ENCODE results near the gene NUAK1.

DNA sequence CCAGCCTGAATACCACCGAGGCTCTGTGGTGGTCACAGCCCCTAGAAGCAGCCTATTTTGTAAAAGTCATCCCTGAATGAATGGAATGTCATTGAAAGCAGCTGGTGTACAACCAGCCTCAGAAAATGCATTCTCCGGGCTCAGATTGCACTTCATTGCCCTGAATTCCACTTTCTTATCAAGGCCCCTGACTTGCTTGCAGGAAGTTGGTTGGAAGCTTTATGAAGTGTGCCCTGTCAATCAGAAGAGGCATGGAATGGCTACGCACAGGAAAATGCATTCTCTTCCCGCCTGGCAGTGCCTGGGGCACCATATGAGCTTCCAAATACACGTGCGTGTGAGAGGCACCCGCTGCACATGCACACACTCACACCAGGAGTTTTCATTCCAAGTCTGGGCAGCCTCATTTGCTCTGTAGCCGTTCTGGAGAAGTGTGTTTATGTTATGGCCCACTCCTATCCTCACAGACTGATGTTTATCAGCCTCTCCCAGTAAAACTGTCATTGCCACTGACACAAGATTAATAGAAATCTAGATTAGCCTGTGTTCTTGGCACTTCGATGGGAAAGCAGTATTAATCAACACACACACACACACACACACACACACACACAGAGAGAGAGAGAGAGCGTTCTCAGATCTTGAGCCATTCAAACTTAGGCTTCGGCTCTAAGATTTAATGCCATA lies 63.9 kb downstream of the NUAK1 start:
- TF ChIP-seq, protein P1, sequence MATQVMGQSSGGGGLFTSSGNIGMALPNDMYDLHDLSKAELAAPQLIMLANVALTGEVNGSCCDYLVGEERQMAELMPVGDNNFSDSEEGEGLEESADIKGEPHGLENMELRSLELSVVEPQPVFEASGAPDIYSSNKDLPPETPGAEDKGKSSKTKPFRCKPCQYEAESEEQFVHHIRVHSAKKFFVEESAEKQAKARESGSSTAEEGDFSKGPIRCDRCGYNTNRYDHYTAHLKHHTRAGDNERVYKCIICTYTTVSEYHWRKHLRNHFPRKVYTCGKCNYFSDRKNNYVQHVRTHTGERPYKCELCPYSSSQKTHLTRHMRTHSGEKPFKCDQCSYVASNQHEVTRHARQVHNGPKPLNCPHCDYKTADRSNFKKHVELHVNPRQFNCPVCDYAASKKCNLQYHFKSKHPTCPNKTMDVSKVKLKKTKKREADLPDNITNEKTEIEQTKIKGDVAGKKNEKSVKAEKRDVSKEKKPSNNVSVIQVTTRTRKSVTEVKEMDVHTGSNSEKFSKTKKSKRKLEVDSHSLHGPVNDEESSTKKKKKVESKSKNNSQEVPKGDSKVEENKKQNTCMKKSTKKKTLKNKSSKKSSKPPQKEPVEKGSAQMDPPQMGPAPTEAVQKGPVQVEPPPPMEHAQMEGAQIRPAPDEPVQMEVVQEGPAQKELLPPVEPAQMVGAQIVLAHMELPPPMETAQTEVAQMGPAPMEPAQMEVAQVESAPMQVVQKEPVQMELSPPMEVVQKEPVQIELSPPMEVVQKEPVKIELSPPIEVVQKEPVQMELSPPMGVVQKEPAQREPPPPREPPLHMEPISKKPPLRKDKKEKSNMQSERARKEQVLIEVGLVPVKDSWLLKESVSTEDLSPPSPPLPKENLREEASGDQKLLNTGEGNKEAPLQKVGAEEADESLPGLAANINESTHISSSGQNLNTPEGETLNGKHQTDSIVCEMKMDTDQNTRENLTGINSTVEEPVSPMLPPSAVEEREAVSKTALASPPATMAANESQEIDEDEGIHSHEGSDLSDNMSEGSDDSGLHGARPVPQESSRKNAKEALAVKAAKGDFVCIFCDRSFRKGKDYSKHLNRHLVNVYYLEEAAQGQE (IDR thresholded peaks at IDR 0.05; ENCODE audit: insufficient read depth in 1 of 2, low read depth in 2 of 2, low read length in 1 of 2): no peak
- TF ChIP-seq, protein P2, sequence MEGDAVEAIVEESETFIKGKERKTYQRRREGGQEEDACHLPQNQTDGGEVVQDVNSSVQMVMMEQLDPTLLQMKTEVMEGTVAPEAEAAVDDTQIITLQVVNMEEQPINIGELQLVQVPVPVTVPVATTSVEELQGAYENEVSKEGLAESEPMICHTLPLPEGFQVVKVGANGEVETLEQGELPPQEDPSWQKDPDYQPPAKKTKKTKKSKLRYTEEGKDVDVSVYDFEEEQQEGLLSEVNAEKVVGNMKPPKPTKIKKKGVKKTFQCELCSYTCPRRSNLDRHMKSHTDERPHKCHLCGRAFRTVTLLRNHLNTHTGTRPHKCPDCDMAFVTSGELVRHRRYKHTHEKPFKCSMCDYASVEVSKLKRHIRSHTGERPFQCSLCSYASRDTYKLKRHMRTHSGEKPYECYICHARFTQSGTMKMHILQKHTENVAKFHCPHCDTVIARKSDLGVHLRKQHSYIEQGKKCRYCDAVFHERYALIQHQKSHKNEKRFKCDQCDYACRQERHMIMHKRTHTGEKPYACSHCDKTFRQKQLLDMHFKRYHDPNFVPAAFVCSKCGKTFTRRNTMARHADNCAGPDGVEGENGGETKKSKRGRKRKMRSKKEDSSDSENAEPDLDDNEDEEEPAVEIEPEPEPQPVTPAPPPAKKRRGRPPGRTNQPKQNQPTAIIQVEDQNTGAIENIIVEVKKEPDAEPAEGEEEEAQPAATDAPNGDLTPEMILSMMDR (IDR thresholded peaks at IDR 0.05): no peak
